ENCODE results near the gene SPTB.

The SPTB gene

GRCh38 chr14:64737391-64738280, 142.1 kb downstream of the SPTB start:
- TF ChIP-seq, protein P1, sequence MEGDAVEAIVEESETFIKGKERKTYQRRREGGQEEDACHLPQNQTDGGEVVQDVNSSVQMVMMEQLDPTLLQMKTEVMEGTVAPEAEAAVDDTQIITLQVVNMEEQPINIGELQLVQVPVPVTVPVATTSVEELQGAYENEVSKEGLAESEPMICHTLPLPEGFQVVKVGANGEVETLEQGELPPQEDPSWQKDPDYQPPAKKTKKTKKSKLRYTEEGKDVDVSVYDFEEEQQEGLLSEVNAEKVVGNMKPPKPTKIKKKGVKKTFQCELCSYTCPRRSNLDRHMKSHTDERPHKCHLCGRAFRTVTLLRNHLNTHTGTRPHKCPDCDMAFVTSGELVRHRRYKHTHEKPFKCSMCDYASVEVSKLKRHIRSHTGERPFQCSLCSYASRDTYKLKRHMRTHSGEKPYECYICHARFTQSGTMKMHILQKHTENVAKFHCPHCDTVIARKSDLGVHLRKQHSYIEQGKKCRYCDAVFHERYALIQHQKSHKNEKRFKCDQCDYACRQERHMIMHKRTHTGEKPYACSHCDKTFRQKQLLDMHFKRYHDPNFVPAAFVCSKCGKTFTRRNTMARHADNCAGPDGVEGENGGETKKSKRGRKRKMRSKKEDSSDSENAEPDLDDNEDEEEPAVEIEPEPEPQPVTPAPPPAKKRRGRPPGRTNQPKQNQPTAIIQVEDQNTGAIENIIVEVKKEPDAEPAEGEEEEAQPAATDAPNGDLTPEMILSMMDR (IDR thresholded peaks at IDR 0.05; ENCODE audit: low read depth, low read length): no peak

GRCh38 chr14:64736271-64737169, 143.2 kb downstream of the SPTB start:
- TF ChIP-seq, protein P1 (IDR thresholded peaks at IDR 0.05; ENCODE audit: low read depth, low read length): no peak
- DNase-seq (ENCODE audit: low read depth in 2 of 2): no peak
- no peak overlapping the region for H3K4me3 ChIP-seq (replicated peaks in 1 of 2; ENCODE audit: low read depth in 2 of 2, low read length in 2 of 2)

More at GRCh38 chr14:64737391-64738280, 142.1 kb downstream of the SPTB start:
- no peak for DNase-seq (ENCODE audit: low read depth in 2 of 2)
- no peak overlapping the region for H3K4me3 ChIP-seq (replicated peaks in 1 of 2; ENCODE audit: low read depth in 2 of 2, low read length in 2 of 2)

DNA sequence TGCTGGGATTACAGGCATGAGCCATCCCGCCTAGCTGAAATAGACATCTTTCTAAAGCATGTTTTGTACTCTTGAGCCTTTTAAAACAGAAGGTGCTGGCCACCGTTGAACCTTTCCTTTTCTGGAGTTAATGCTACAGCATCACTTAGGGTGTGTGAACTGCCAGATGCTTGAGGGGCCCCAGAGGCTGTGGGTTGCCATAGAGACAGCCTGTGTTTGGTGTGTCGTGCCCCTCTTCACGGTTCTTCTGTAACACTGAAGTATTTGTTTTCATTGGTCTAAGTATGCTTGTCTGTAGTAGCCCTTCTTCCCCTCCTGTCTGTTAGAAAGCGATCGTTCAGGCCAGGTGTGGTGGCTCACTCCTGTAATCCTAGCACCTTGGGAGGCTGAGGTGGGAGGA, 144.7 kb downstream of the SPTB start:
- H3K4me3 ChIP-seq (replicated peaks in 1 of 2; ENCODE audit: low read depth in 2 of 2, low read length in 2 of 2): no peak overlapping the region
- no peak for DNase-seq (ENCODE audit: low read depth in 2 of 2)
- TF ChIP-seq, protein P1 (IDR thresholded peaks at IDR 0.05; ENCODE audit: low read depth, low read length): no peak

DNA sequence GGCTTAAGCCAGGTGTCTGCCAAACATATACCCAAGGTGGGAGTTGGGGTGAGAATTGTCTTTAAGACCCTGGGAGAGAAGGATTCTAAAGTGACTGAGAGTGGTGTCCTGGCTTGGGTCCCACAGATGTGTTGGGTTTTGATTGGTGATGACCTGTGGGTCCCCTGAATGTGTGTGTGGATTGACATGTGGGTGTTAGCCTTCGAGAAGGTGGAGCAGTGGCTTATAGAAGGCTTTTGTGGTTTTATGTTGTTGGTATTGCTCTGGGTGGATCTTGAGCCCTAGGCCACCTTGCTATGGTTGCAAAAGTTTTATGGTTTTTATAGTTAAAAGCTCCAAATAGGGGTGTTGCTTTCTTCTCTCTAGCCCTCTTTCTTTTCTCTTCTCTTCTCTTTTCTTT, 145.8 kb downstream of the SPTB start:
- TF ChIP-seq, protein P1 (IDR thresholded peaks at IDR 0.05; ENCODE audit: low read depth, low read length): no peak
- no peak overlapping the region for H3K4me3 ChIP-seq (replicated peaks in 1 of 2; ENCODE audit: low read depth in 2 of 2, low read length in 2 of 2)
- no peak for DNase-seq (ENCODE audit: low read depth in 2 of 2)

DNA sequence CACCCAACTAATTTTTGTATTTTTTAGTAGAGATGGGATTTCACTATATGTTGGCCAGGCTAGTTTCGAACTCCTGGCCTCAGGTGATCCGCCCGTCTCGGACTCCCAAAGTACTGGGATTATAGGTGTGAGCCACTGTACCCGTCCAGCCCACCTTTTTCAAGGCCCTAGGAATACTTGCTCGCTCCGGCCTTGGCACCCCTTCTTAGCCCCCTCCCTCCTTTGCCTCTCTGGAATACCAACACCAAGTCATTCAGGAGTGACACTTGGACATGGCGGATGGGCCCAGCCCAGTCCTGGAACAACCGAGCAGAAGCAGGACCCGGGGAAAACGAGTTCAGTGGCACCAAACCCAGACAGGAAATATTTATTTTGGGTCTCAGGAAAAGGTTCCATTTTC, 146.4 kb downstream of the SPTB start:
- TF ChIP-seq, protein P1 (IDR thresholded peaks at IDR 0.05; ENCODE audit: low read depth, low read length): no peak
- no peak overlapping the region for H3K4me3 ChIP-seq (replicated peaks in 1 of 2; ENCODE audit: low read depth in 2 of 2, low read length in 2 of 2)
- no peak for DNase-seq (ENCODE audit: low read depth in 2 of 2)

- TF ChIP-seq, protein P1 (IDR thresholded peaks at IDR 0.05; ENCODE audit: low read depth, low read length): no peak
- DNase-seq (ENCODE audit: low read depth in 2 of 2): no peak
- H3K4me3 ChIP-seq (replicated peaks in 1 of 2; ENCODE audit: low read depth in 2 of 2, low read length in 2 of 2): no peak overlapping the region
Measured at GRCh38 chr14:64732536-64733120, 147.1 kb downstream of the SPTB start.
